HG03103 (cell line): ENCODE results near the gene IFI44L.

Experiments
- ATAC-seq: cut with Tn5 transposase; IDR thresholded peaks from one replicate; pipeline ENCODE4 v1.9.1; 2021; ENCODE audit warnings: low read depth; ENCODE audit not compliant: unreplicated experiment

The IFI44L gene

DNA sequence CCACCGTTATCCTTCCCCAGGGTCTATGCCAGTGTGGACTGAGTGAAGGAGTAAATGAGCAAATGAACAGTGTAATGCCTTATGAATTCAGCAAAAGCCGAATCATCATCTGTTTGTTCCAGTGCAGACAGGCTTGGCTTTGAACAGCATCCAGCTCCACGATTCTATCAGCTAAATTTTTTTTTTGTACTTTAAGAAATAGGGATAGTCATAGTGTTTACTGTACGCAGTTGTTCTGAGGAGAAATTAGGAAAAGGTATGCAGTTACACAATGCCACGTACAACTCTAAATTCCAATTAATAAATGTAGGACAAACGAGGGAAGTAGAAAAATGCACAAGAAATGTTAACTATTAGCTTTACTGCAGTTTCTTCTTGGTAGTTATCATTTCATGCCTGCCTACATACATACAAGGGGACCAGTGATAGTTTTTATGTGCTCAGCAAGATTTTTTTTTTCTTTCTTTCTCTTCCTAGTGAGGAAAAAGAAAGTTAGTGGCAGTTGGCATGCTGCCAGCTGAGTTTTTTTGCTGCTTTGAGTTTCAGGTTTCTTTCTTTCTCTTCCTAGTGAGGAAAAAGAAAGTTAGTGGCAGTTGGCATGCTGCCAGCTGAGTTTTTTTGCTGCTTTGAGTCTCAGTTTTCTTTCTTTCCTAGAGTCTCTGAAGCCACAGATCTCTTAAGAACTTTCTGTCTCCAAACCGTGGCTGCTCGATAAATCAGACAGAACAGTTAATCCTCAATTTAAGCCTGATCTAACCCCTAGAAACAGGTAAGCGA, at the start of gene IFI44L:
TSS of gene IFI44L (plus strand) at position 646 of the 777 bp plus-strand sequence. CDS start 7,468 bp downstream, outside the sequence.
- ATAC-seq, result peak; percentile 35

DNA sequence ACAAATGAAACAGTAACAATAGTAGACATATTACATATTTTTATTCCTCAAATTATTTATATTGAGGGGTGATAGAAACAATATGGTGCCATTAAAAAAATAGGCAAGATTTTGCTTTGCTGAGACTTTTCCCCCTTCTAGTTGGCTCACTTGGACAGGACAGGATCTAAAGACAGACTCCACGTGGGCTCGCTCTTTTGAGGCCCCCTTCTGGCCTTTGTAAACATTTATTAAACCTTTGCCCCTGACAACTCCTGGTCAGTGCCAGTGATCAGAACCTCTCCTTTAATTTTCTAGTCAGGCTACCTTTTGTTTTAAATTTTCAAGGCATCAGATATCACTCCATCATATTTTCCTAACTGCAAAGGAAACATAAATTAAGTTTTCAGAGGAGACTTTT, 49.7 kb upstream of the IFI44L start:
- ATAC-seq, result no peak

DNA sequence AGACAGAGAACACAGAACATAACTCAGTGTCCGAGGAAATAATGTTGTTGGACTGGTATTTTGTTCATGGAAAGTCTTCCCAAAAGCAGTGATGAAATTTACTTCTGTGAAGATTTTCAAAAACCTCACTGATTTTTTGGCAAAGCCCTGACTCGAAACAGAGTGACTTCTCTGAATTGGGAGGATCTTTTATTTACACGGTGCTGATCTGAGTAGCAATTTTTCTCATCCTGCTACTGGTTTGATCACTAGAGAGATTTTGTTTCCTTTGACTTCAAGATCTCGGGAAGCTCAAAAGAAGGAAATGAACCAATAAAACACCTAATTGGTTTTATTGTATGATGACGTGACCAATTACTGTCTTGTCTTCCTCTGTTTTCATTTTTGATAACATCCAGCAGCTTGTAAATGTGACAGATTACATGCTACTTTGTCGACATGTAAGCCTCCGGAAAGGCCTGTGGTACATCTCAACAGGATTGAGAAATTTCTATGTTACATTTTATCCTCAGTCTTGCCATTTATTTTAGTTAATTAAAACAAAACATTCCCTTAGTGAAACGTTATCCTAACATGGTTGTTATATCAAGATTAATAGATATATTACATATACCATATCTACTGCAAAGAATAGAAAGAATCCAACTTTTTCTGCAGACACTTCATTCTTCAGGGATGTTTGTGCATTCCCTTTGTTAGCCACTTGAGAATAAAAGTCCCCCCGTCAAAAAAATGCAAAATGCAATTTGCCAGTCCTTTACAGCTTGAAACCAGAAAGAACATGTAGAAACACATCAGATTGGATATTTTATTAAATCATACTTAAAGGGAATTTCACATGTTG, 42.8 kb upstream of the IFI44L start:
- ATAC-seq, result no peak

DNA sequence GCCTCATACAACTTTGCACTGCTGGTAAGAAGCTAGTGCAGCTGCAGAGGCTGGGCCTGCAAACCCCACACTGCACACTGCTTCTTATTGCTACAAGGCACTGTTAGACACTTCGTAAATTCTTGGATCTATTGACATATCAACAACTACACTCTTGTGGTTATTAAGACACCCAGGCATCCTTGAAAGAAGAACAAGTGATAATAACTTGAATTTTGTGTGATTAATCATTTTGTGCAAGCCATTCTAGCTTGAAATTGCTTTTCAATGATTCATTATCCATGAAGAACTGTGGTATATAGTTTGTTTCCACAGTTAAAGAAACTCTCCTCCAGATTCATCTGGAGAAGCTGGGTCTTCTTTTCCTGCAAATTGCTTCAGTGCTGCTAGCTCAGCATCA, 33.7 kb upstream of the IFI44L start:
- ATAC-seq, result no peak

DNA sequence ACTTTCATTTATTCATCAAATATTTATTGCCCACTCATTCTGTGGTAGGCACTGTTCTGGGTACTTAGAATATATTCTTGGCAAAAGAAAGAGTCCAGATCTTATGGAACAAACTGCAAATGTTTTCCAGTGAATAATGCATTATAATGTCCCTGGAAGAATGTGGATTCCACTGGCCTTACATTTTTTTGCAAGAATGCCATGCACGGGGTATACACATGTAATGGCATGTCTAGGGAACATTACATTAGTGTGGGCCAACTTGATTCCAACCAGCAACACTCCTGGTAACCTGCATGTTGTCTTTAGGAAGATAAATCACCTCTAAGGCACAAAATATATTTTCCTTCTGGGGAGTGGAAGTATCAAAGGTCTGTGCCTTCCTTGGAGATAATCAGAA, 33.0 kb upstream of the IFI44L start:
- ATAC-seq, result no peak

DNA sequence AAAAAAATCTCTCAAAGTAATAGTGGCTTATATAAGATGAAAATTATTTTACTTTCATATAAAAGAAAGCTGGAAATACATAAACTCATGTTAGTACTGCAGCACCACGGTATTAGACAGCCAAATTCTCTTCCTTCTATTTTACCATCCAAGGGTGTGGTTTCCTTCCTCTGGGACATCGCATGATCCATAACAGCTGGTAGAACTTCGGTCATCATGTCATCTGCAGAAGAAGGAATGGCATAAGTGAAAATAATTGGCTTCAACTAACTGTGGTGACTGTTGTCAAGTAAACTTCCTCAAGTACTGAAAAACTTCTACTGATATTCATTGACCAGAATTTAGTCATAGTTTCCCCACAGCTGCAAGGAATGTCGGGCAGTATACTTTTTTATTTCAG, 28.3 kb upstream of the IFI44L start:
- ATAC-seq, result no peak

DNA sequence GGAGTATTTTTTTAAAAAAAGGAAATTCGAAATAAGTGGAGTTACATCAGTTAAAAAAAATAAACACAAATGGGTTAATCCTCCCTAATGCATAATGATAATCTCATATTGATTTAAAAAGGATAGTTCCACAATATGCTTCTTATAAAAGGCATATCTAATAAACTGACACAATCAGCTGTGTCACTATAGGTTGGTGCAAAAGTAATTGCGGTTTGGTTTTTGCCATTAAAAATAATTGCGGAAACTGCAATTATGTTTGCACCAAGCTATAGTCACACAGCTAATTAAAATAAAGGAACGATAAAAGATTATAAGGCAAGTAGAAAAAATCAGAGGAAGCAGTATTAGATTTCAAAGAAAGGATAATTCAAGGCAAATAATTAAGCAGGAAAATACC, 21.0 kb upstream of the IFI44L start:
- ATAC-seq, result no peak

DNA sequence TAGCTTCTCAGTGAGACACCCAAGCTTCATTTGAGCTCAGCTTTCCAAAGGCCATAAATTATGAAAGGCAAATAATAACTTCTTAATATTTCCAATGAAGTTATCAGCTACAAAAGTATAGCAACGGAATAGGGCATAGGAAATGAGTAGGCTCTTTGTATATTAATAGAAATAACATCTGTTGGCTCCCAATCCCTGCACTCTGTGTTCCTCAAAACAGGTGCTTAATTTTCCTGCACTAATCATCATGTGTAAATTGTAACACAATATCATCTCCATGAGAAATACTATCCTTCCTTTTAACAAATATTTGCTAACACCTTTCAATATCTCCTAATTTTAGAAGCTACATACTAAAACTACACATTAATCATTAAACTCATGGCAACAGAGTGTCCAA, 19.2 kb upstream of the IFI44L start:
- no peak for ATAC-seq

DNA sequence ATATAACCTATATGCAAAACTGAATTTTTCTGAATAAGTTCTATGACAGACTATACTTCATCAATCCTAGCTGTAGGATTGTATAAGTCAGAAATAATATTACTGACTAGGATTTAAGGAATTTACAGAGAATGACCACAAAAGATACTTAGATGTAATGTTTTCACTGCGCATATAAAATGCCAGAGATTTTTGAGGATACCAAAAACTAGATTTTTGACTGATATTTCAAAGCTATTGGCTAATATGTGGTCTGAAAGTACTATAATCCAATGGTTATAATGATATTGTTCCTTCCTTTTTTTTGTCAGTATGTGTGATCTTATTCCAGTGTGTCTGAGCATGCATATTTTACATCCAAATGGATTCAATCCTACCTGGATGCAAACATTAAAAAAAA, 17.0 kb upstream of the IFI44L start:
- ATAC-seq, result no peak

DNA sequence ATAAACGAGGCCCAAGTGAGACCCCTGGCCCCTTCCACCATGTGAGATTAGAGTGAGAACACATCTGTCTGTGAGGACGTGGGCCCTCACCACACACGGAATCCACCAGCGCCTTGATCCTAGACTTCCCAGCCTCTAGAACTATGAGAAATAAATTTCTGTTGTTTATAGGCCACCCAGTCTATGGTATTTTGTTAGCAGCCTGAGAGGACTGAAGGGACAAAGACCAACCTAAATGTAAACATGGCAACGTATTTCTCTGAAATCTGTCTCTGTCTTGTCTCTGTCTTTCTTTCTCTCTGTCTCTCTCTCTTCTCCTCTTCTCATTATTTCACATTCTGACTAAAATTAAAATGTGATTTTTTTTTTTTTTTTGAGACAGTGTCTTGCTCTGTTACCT, 15.6 kb upstream of the IFI44L start:
- no peak for ATAC-seq

DNA sequence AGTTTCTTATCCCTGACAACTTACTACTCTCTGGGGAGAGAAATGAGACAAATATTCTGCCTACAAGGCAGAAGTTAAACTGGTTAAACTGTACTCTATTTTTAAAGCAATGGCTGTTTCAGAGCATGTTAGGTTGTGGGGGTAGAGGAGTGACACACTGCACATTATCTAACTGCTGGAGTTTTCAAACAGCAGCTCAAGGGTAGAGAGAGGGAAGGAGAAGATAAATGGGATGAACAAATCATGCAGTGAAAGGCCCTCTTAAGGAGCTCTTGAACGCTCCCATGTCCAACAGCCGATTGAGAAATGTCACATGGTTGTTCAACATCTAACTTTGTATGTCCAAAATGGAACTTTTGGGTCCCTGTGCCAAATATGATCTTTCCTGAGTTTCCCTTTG, 14.0 kb upstream of the IFI44L start:
- no peak for ATAC-seq

DNA sequence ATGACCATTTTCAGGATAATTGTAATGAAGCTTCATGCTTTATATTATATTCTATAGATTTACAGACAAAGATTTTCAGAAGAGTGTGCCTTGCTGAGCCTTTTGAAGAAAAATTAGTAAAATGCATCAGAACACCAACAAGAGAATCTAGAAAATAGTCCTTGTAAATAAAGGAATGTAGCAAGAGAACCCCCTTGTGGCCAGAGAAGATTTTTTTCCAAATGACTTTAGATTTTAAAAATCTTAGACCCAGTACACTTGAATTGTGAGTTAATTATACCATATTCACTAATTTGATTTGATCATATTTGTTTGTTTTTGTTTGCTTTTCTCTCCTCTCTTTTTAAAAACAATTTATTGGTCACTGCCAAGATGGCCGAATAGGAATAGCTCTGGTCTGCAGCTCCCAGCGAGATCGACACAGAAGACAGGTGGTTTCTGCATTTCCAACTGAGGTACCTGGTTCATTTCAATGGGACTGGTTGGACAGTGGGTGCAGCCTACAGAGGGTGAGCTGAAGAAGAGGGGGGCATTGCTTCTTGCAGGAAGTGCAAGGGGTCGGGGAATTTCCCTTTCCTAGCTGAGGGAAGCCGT, 12.8 kb upstream of the IFI44L start:
- ATAC-seq, result no peak

DNA sequence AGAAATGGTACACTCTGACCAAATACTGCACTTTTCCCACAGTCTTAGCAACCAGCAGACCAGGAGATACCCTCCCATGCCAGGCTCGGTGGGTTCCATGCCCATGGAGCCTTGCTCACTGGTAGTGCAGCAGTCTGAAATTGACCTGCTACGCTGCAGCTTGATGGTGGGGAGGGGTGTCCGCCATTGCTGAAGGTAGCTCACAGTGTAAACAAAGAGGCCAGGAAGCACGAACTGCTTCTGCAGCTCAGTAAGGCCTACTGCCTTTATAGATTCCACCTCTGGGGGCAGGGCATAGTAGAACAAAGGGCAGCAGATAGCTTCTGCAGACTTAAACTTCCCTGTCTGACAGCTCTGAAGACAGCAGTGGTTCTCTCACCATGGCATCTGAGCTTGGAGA, 12.3 kb upstream of the IFI44L start:
- ATAC-seq, result no peak

DNA sequence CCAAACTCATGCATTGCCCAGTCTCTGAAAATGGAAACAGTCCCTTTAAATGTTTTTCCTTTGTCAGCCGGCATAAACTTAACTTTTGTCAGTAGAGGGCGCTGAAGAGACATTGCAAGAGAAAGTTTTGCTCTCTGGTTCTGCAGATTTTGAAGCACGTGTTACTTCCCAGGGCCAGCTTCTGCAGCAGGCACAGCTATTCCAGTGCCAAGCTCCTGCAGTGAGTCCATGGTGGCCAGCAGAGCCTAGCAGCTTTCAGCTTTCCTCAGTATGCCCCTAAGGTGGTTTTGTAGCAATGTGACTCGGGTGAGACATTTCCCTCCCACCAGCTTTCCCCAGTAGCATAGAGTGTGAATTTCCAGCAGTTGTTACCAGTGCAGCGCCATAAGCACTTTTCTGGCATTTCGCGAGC, 2.6 kb upstream of the IFI44L start:
- peak; percentile 38 for ATAC-seq

DNA sequence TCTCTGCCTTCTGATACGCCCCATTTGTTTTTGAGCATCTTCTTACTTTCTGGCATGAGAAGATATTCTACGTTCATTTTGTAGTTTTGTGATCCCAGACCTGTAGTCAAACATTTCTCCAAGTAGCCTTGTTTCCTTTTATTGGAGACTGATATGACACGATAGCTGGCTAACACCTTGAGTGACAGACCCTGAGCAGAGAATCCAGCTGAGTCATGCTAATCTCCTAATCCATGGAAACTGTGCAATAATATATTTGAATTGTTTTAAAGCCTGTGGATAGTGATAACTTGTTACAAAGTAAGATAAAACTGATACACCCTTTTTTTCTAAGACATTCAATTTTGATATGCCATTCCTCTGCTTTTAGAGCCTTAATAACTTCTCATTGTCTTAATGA, 1.2 kb upstream of the IFI44L start:
- ATAC-seq, result no peak

DNA sequence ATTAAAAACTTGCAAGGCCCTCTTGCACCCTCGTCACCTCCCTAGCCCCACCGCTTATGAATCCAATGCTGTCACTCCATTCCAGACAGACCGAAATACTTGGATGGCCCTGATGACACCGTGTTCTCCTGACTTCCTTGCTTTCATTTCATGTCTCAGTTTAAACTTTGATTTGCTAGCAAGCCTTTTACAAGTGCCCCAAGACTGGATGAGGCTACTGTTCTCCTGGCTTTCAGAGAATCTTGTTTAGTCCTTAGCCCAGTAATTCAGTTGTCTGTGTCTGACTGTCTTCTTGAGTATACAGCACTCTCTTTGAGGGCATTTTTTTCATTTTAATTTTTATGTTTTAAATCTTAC, 824 bp upstream of the IFI44L start:
- peak; percentile 6 for ATAC-seq

DNA sequence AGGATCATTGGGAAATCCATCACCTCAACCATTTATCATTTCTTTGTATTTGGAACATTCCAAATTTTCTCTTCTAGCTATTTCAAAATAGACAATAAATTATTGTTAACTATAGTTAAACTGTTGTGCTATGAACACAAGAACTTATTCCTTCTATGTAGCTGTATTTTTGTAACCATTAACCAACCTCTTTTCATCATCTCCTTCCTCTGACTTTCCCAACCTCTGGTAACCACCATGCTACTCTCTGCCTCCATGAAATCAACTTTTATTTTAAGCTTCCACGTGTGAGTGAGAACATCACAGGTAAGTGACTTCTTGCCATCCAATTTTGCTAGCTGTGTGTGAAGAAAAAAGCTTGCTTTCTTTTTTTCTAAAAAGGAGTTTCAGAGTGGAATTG, 418 bp downstream of the IFI44L start:
- ATAC-seq, result no peak

DNA sequence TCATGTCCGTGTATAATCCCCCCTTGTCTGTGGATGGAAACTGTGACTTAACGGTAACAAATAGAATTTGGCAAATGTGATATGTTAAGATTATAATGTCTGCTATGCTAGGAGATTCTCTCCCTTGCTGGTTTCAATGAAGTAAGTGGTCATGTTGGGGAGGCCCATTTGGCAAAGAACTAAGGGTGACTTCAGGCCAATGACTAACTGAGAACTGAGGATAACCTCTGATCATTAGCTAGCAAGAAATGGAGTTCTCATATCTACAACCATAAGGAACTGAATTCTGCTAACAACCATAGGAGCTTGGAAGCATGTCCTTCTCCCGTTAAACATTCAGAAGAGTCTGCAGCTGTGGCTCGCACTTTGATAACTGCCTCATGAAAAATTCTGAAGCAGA, 2.3 kb downstream of the IFI44L start:
- no peak for ATAC-seq

DNA sequence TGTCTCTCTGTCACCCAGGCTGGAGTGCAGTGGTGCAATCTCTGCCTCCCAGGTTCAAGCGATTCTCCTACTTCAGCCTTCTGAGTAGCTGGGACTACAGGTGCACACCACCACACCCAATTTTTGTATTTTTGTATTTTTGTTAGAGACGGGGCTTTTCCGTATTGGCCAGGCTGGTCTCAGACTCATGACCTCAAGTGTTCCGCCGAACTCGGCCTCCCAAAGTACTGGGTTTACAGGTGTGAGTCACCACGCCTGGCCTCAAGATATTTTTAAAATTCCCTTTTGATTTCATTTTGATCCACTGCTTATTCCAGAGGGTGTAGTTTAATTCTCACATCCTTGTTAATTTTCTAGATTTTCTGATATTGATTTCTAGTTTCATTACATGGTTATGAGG, 3.8 kb downstream of the IFI44L start:
- no peak for ATAC-seq

DNA sequence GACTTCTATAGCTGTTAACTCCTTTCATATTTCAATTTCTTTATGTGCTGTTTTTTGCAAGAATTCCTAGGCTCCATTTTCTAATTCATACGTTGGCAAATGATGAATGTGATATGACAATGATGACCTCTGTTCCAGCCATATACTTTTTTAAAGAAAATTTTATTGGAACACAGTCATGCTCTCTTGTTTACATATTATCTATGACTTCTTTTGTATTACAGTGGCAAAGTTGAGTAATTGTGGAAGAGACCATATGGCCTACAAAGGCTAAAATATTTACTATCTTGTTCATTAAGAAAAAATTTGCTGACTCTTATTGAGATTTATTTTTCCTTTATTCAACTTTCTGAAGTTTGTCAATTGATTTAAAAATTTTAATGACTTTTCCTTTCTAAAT, 7.1 kb downstream of the IFI44L start:
- ATAC-seq, result no peak

DNA sequence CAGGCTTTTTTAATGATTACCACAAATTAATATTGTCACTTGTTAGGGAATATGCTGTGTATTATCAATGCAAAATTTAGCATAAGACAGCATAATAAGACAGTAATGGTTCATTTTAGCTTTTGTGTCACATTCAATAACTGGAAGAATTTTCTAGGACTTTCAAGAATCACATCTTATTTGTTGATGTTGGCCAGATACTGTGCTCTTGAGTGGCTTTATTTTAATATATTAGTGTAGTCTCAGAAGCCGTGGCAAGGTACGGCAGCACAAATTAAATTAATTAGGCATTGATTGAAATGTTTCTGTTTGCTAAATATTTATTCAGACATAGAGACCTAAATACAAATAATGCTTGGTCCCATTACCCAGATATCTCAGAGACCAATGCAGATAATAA, 10.4 kb downstream of the IFI44L start:
- ATAC-seq, result no peak

DNA sequence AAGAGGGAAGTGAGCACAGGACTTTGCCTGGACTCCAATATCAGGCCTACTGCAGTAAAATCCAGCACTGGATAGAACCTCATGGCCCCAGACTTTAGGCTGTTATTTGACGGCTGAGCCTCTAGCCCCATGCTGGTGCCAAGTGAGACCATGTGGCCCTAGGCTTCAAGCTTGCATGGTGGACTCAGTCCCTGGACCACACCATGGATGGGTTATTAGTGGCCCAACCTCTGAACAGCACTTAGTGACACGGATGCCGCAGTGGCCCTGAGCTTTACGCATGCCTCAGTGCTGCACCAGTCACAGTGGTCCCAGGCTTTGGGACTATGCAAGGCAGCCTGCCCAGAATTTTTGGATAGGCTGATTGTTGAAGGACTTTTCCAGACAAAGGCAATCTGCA, 13.0 kb downstream of the IFI44L start:
- no peak for ATAC-seq
